IMR-90 (cell line): ENCODE measurements around the gene SIN3B. TPM values are rescaled to one million over a fixed set of nuclear protein-coding genes. Genes with fewer than 3 reads are reported as not detected.

ENCODE experiments used
- ATAC-seq: fragments of 200-7000 bp; cut with Tn5 transposase; 2 replicates; pipeline ENCODE4 v1.9.1; 2020; ENCODE audit warnings: low read depth, mild to moderate bottlenecking, moderate library complexity
- BruUV-seq: library from RNA; stranded (reverse); fragments of 400-500 nt; replicated peaks from 2 replicates; lab custom pipeline; 2021; lab: Mats Ljungman, UMichigan
- CTCF ChIA-PET: fragments of 300-600 bp; formaldehyde crosslinking; extraction: SDS; loops from one replicate; lab custom pipeline; 2021; ENCODE audit warnings: antibody characterized with exemption; lab: Yijun Ruan, JAX
- POLR2A ChIA-PET: fragments of 300-600 bp; sonication (Branson Sonifier 250); formaldehyde crosslinking; loops from one replicate; lab custom pipeline; 2022; ENCODE audit warnings: antibody characterized with exemption; ENCODE audit not compliant: unreplicated experiment; lab: Charles Lee
- DNase-seq: peaks from one replicate; pipeline ENCODE4 v3.0.0; 2013
- H2AFZ ChIP-seq: replicated peaks from 2 replicates; pipeline ENCODE3; 2013; ENCODE audit warnings: low read length, mild to moderate bottlenecking; ENCODE audit not compliant: poor library complexity
- H2AK5ac ChIP-seq: 2 replicates; pipeline ENCODE4 v1.6.1; 2013; ENCODE audit warnings: low read depth, low read length, inconsistent platforms
- H2AK9ac ChIP-seq: replicated peaks from 2 replicates; pipeline ENCODE3; 2013; ENCODE audit warnings: mild to moderate bottlenecking, low read depth, low read length, moderate library complexity; ENCODE audit not compliant: poor library complexity
- H2BK120ac ChIP-seq: 2 replicates; pipeline ENCODE4 v1.6.1; 2013; ENCODE audit warnings: low read depth, low read length, inconsistent platforms
- H2BK15ac ChIP-seq: 3 replicates; pipeline ENCODE4 v1.6.1; 2013; ENCODE audit warnings: low read depth, low read length, inconsistent platforms
- H2BK20ac ChIP-seq: 2 replicates; pipeline ENCODE4 v1.6.1; 2013; ENCODE audit warnings: low read depth, mild to moderate bottlenecking, inconsistent platforms, low read length, moderate library complexity
- H2BK5ac ChIP-seq: 2 replicates; pipeline ENCODE4 v1.6.1; 2013; ENCODE audit warnings: mild to moderate bottlenecking, low read depth, low read length, inconsistent platforms; ENCODE audit not compliant: poor library complexity, severe bottlenecking
- H3K14ac ChIP-seq: replicated peaks from 2 replicates; pipeline ENCODE4 v1.6.1; 2013; ENCODE audit warnings: low read depth, low read length, inconsistent platforms
- H3K18ac ChIP-seq: 2 replicates; pipeline ENCODE4 v1.6.1; 2013; ENCODE audit warnings: low read depth, low read length, control low read depth
- H3K23ac ChIP-seq: 2 replicates; pipeline ENCODE4 v1.6.1; 2013; ENCODE audit warnings: low read depth, low read length, inconsistent platforms
- H3K27ac ChIP-seq: 2 replicates; pipeline ENCODE4 v1.5.1; 2013; ENCODE audit warnings: mild to moderate bottlenecking, control low read depth, low read length; ENCODE audit not compliant: insufficient read depth
- H3K27me3 ChIP-seq: 2 replicates; pipeline ENCODE4 v1.6.1; 2013; ENCODE audit warnings: low read length; ENCODE audit not compliant: control insufficient read depth, insufficient read depth
- H3K36me3 ChIP-seq: 2 replicates; pipeline ENCODE4 v1.6.1; 2013; ENCODE audit warnings: low read length, mixed read lengths; ENCODE audit not compliant: control insufficient read depth, insufficient read depth
- H3K4ac ChIP-seq: 2 replicates; pipeline ENCODE4 v1.6.1; 2013; ENCODE audit warnings: low read depth, low read length, inconsistent platforms
- H3K4me1 ChIP-seq: 2 replicates; pipeline ENCODE4 v1.6.1; 2013; ENCODE audit warnings: low read length, mixed read lengths; ENCODE audit not compliant: control insufficient read depth, insufficient read depth
- H3K4me2 ChIP-seq: 2 replicates; pipeline ENCODE4 v1.6.1; 2013; ENCODE audit warnings: low read depth, mild to moderate bottlenecking, control low read depth, low read length, moderate library complexity
- H3K4me3 ChIP-seq: 2 replicates; pipeline ENCODE4 v1.5.1; 2013; ENCODE audit warnings: low read depth, mild to moderate bottlenecking, control low read depth, low read length, moderate library complexity; ENCODE audit not compliant: insufficient read depth
- H3K56ac ChIP-seq: 2 replicates; pipeline ENCODE4 v1.6.1; 2013; ENCODE audit warnings: low read length, inconsistent platforms; ENCODE audit not compliant: insufficient read depth; ENCODE audit errors: extremely low read depth
- H3K79me1 ChIP-seq, 2 experiments: 2 replicates each; pipeline ENCODE4 v1.6.1; 2013; ENCODE audit warnings: low read length in 2 of 2, inconsistent platforms in 1 of 2, low read depth in 1 of 2
- H3K9ac ChIP-seq: 2 replicates; pipeline ENCODE4 v1.6.1; 2013; ENCODE audit warnings: low read depth, low read length, control low read depth
- H3K9me1 ChIP-seq: 2 replicates; pipeline ENCODE4 v1.6.1; 2013; ENCODE audit warnings: low read length, inconsistent platforms; ENCODE audit not compliant: insufficient read depth
- H3K9me3 ChIP-seq: 2 replicates; pipeline ENCODE4 v1.6.1; 2013; ENCODE audit warnings: low read length; ENCODE audit not compliant: control insufficient read depth, insufficient read depth
- H4K20me1 ChIP-seq: 2 replicates; pipeline ENCODE4 v1.6.1; 2013; ENCODE audit warnings: low read length, inconsistent platforms; ENCODE audit not compliant: insufficient read depth
- H4K5ac ChIP-seq: 2 replicates; pipeline ENCODE4 v1.6.1; 2013; ENCODE audit warnings: mild to moderate bottlenecking, low read depth, low read length, control low read depth
- H4K8ac ChIP-seq, 2 experiments: 2 replicates each; pipeline ENCODE4 v1.6.1; 2013; ENCODE audit warnings: low read depth in 2 of 2, low read length in 2 of 2, control low read depth in 1 of 2, inconsistent platforms in 1 of 2
- H4K91ac ChIP-seq: 2 replicates; pipeline ENCODE4 v1.6.1; 2013; ENCODE audit warnings: low read depth, low read length, inconsistent platforms; ENCODE audit not compliant: insufficient read depth
- BHLHE40 ChIP-seq: fragments of 150-350 bp; IDR thresholded peaks from 2 replicates; pipeline ENCODE4 v1.6.1; 2016; ENCODE audit warnings: mild to moderate bottlenecking, low read depth, low read length
- CEBPB ChIP-seq: IDR thresholded peaks from 2 replicates; pipeline ENCODE4 v1.6.1; 2012; ENCODE audit warnings: low read depth, low read length, improper control_type of control experiment
- CHD1 ChIP-seq: IDR thresholded peaks from 2 replicates; pipeline ENCODE4 v1.6.1; 2012; ENCODE audit warnings: low read depth, low read length, improper control_type of control experiment
- ELK1 ChIP-seq: fragments of 150-350 bp; IDR thresholded peaks from 2 replicates; pipeline ENCODE4 v1.6.1; 2016; ENCODE audit warnings: low read depth, mild to moderate bottlenecking, low read length, moderate library complexity, borderline replicate concordance
- FOS ChIP-seq: fragments of 150-350 bp; IDR thresholded peaks from 2 replicates; pipeline ENCODE4 v1.6.1; 2016; ENCODE audit warnings: low read depth, low read length
- MAFK ChIP-seq: IDR thresholded peaks from 2 replicates; pipeline ENCODE4 v1.6.1; 2012; ENCODE audit warnings: low read depth, low read length, improper control_type of control experiment
- MAZ ChIP-seq: IDR thresholded peaks from 2 replicates; pipeline ENCODE4 v1.6.1; 2012; ENCODE audit warnings: low read depth, mild to moderate bottlenecking, low read length, improper control_type of control experiment, moderate library complexity, borderline replicate concordance
- MXI1 ChIP-seq: IDR thresholded peaks from 2 replicates; pipeline ENCODE4 v1.6.1; 2012; ENCODE audit warnings: low read depth, mild to moderate bottlenecking, low read length, moderate library complexity, borderline replicate concordance
- NFE2L2 ChIP-seq: fragments of 150-350 bp; IDR thresholded peaks from 2 replicates; pipeline ENCODE4 v1.6.1; 2016; ENCODE audit warnings: low read depth, mild to moderate bottlenecking, low read length
- POLR2A ChIP-seq: IDR thresholded peaks from 2 replicates; pipeline ENCODE4 v1.6.1; 2012; ENCODE audit warnings: mild to moderate bottlenecking, low read depth, low read length
- RAD21 ChIP-seq: IDR thresholded peaks from 2 replicates; pipeline ENCODE4 v1.6.1; 2012; ENCODE audit warnings: low read length, improper control_type of control experiment
- RCOR1 ChIP-seq: IDR thresholded peaks from 2 replicates; pipeline ENCODE4 v1.6.1; 2012; ENCODE audit warnings: mild to moderate bottlenecking, low read length, improper control_type of control experiment; ENCODE audit not compliant: insufficient replicate concordance
- RFX5 ChIP-seq: IDR thresholded peaks from 2 replicates; pipeline ENCODE4 v1.8.0; 2012; ENCODE audit warnings: low read depth, mild to moderate bottlenecking, low read length, moderate library complexity
- SMC3 ChIP-seq: fragments of 150-350 bp; IDR thresholded peaks from 2 replicates; pipeline ENCODE4 v1.6.1; 2016; ENCODE audit warnings: low read depth, mild to moderate bottlenecking, antibody characterized with exemption, low read length, moderate library complexity
- WGBS, 2 experiments: methylation state at CpG; one replicate each; pipeline versions ENCODE4 v1.1.5 to v1.1.7; 2013; ENCODE audit warnings: missing lambda C conversion rate in 2 of 2; ENCODE audit not compliant: insufficient read length in 1 of 2; ENCODE audit errors: extremely low coverage in 2 of 2; 5-methylcytosine and 5-hydroxymethylcytosine counted together
- dilution Hi-C: fragments of 300-500 bp; cut with HindIII; formaldehyde crosslinking; loops from one replicate; pipeline ENCODE4 v1.14.3; 2018; ENCODE audit warnings: low sequenced_read_pairs; ENCODE audit not compliant: unreplicated experiment
- in situ Hi-C: fragments of 300-500 bp; cut with MboI; formaldehyde crosslinking; loops from 3 replicates; pipeline ENCODE4 v1.14.3; 2019; ENCODE audit warnings: low sequenced_read_pairs, inconsistent platforms, mixed read lengths
- intact Hi-C: fragments of 100-400 bp; cut with micrococcal nuclease; formaldehyde crosslinking; loops from 2 replicates; pipeline ENCODE4 v1.10.0; 2022
- polyA plus RNA-seq, 3 experiments: library from polyadenylated mRNA; depleted of rRNA; stranded (reverse); fragments of >200 nt; gene quantifications; 2 replicates each; pipeline ENCODE4 v1.2.3, GENCODE V29; 2012; ENCODE audit warnings: low replicate concordance in 1 of 3
- total RNA-seq: library from RNA; depleted of rRNA; stranded (reverse); fragments of >200 nt; gene quantifications from 2 replicates; pipeline ENCODE4 v1.2.3, GENCODE V29; 2012
- TF ChIP-seq, protein P1 (sequence below): conservative IDR thresholded peaks from 2 replicates; pipeline ENCODE4 v1.5.1; 2012; ENCODE audit warnings: mild to moderate bottlenecking, low read depth, low read length, improper control_type of control experiment
- TF ChIP-seq, protein P2 (sequence below): fragments of 150-350 bp; IDR thresholded peaks from 2 replicates; pipeline ENCODE4 v1.6.1; 2017; ENCODE audit warnings: mild to moderate bottlenecking, antibody characterized with exemption, low read length, low read depth

The SIN3B gene
- total and polyA plus RNA-seq, 2 of the 4 experiments (the other 2 are of a cell fraction), result 7.9 to 40.0 TPM

DNA sequence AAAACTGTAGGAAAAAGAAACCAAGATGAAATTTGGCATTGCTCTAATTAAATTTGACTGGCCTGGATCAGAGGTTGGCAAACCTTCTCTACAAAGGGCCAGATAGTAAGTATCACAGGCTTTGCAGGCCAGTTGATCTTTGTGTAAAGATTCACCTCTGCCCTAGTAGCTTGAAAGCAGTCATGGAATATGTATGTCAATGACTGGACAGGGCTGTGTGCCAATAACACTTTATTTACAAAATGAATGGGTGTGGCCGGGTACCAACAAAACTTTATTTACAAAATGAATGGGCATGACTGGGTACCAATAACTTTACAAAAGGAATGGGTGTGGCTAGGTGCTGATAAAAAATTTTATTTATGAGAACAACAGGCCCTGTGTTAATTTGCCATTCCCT is 20.0 kb downstream of the SIN3B start:
- in situ Hi-C loops, result no loop called here
- H3K4me3 ChIP-seq, result no peak overlapping the region
- H2BK20ac ChIP-seq, result peak overlapping the region; percentile 67
- WGBS, 2 experiments, result no CpG with 5 or more reads among the region's 1 CpG
- H4K20me1 ChIP-seq, result peaks cover 17% of the 10 kb centered on the region
- no peak overlapping the region; the same call in 1 of the 2 replicates for H3K4me2 ChIP-seq
- H4K91ac ChIP-seq, result peak overlapping the region; percentile 38; the same call in 1 of the 2 replicates
- H3K9me1 ChIP-seq, result peaks cover 37% of the 10 kb centered on the region
- no peak overlapping the region for H2AFZ ChIP-seq
- H3K23ac ChIP-seq, result peak overlapping the region; percentile 53; the same call in 1 of the 2 replicates
- peaks cover 13 to 82% of the 10 kb centered on the region in 2 experiments; a peak in 2 of 4 replicates for H3K79me1 ChIP-seq
- H3K4me1 ChIP-seq, result peaks cover 16% of the 10 kb centered on the region
- H3K18ac ChIP-seq, result no peak overlapping the region
- peak overlapping the region in 1 of 2 experiments; percentile 28; a peak in 1 of 4 replicates for H4K8ac ChIP-seq
- no peaks in the 10 kb centered on the region for H3K27me3 ChIP-seq
- BruUV-seq, result no TSS peak
- intact Hi-C loops, result loop anchor here (5.0 kb wide), 1 partner anchor 72 kb away; no protein-coding TSS in a partner anchor
- H3K36me3 ChIP-seq, result peaks cover 72% of the 10 kb centered on the region
- H3K56ac ChIP-seq, result no peak overlapping the region
- H2AK5ac ChIP-seq, result peak overlapping the region; percentile 43; the same call in 1 of the 2 replicates
- peak; percentile 62 for DNase-seq
- TF ChIP-seq RFX5 (no peak), CHD1 (no peak), NFE2L2 (no peak), POLR2A (no peak), FOS (no peak), ELK1 (no peak), MAFK (no peak), SMC3 (no peak), MXI1 (no peak), BHLHE40 (no peak), CEBPB (no peak), MAZ (no peak), RCOR1 (no peak), RAD21 (no peak)
- TF ChIP-seq, protein P1, sequence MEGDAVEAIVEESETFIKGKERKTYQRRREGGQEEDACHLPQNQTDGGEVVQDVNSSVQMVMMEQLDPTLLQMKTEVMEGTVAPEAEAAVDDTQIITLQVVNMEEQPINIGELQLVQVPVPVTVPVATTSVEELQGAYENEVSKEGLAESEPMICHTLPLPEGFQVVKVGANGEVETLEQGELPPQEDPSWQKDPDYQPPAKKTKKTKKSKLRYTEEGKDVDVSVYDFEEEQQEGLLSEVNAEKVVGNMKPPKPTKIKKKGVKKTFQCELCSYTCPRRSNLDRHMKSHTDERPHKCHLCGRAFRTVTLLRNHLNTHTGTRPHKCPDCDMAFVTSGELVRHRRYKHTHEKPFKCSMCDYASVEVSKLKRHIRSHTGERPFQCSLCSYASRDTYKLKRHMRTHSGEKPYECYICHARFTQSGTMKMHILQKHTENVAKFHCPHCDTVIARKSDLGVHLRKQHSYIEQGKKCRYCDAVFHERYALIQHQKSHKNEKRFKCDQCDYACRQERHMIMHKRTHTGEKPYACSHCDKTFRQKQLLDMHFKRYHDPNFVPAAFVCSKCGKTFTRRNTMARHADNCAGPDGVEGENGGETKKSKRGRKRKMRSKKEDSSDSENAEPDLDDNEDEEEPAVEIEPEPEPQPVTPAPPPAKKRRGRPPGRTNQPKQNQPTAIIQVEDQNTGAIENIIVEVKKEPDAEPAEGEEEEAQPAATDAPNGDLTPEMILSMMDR, result no peak
- TF ChIP-seq, protein P2, sequence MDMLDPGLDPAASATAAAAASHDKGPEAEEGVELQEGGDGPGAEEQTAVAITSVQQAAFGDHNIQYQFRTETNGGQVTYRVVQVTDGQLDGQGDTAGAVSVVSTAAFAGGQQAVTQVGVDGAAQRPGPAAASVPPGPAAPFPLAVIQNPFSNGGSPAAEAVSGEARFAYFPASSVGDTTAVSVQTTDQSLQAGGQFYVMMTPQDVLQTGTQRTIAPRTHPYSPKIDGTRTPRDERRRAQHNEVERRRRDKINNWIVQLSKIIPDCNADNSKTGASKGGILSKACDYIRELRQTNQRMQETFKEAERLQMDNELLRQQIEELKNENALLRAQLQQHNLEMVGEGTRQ, result no peak
- H3K9me3 ChIP-seq, result no peaks in the 10 kb centered on the region
- H3K4ac ChIP-seq, result peak overlapping the region; percentile 57
- ChIA-PET POLR2A (interaction anchor here (0.7 kb wide), 1 partner anchor 20 kb away, joined by 10 read pairs; the partner anchor contains the start of gene SIN3B), CTCF (no interaction called here)
- H3K9ac ChIP-seq, result no peak overlapping the region
- no peak overlapping the region for H3K27ac ChIP-seq
- peak; percentile 43 for ATAC-seq
- peak overlapping the region; percentile 49 for H2BK5ac ChIP-seq
- dilution Hi-C loops, result no loop called here
- H2AK9ac ChIP-seq, result no peak overlapping the region
- H2BK120ac ChIP-seq, result peak overlapping the region; percentile 71; the same call in 1 of the 2 replicates
- no peak overlapping the region for H3K14ac ChIP-seq
- H4K5ac ChIP-seq, result no peak overlapping the region
- H2BK15ac ChIP-seq, result no peak overlapping the region
